Vagina (tissue), 2 donors: ENCODE measurements around the gene KMT5B. TPM values are rescaled to one million over a fixed set of nuclear protein-coding genes. Genes with fewer than 3 reads are reported as not detected.

ENCODE experiments used
- DNase-seq, 2 donors: peaks; one replicate each; pipeline ENCODE4 v3.0.0-alpha.2; 2017; ENCODE audit errors: extremely low spot score in 2 of 2
- H3K27ac ChIP-seq: fragments of 200-600 bp; sonication (generic); one replicate; pipeline ENCODE4 v1.5.1; 2019
- H3K27me3 ChIP-seq: fragments of 200-600 bp; sonication (generic); one replicate; pipeline ENCODE4 v1.5.1; 2019
- H3K36me3 ChIP-seq, 2 donors: fragments of 200-600 bp; sonication (generic); one replicate each; pipeline ENCODE4 v1.5.1; 2017 to 2019
- H3K4me1 ChIP-seq: fragments of 200-600 bp; sonication (generic); one replicate; pipeline ENCODE4 v1.5.1; 2019
- H3K4me3 ChIP-seq, 2 donors: fragments of 200-600 bp; sonication (generic); 1 replicate in 1 of 2; 2 replicates in 1 of 2; pipeline ENCODE4 v1.5.1; 2016 to 2019
- H3K9me3 ChIP-seq: fragments of 200-600 bp; sonication (generic); one replicate; pipeline ENCODE4 v1.5.1; 2019
- CTCF ChIP-seq, 3 experiments: fragments of 450-650 bp in 2 of 3; fragments of 200-600 bp in 1 of 3; sonication (generic) in 1 of 3; IDR thresholded peaks; one replicate each; pipeline ENCODE4 v1.5.1; 2017 to 2019; ENCODE audit warnings: antibody characterized with exemption in 3 of 3, mild to moderate bottlenecking in 2 of 3, moderate library complexity in 2 of 3
- POLR2A ChIP-seq, 2 donors: fragments of 450-650 bp; IDR thresholded peaks; one replicate each; pipeline ENCODE4 v1.6.1; 2017; ENCODE audit warnings: antibody characterized with exemption in 2 of 2, mild to moderate bottlenecking in 2 of 2, moderate library complexity in 2 of 2
- POLR2AphosphoS5 ChIP-seq, 2 donors: sonication (generic); formaldehyde crosslinking; IDR thresholded peaks; one replicate each; pipeline ENCODE4 v1.9.0; 2017; ENCODE audit warnings: antibody characterized with exemption in 2 of 2, mild to moderate bottlenecking in 2 of 2, low read depth in 1 of 2; ENCODE audit not compliant: insufficient read depth in 1 of 2
- intact Hi-C: fragments of 100-400 bp; cut with DNase I; formaldehyde crosslinking; loops from one replicate; pipeline ENCODE4 v1.15.1; 2023
- total RNA-seq: library from RNA; depleted of rRNA; stranded (reverse); fragments of >200 nt; gene quantifications from one replicate; pipeline ENCODE4 v1.2.3, GENCODE V29; 2016

The KMT5B gene
- total RNA-seq, 1 donor from 2014 or later = 35.4 TPM

GRCh38 chr11:68107689-68108088 lies 105.4 kb downstream of the KMT5B start:
- intact Hi-C loops = no loop called here
- H3K36me3 ChIP-seq = no peaks in the 10 kb centered on the region
- H3K27ac ChIP-seq = no peak overlapping the region
- H3K9me3 ChIP-seq = no peaks in the 10 kb centered on the region
- H3K27me3 ChIP-seq = no peaks in the 10 kb centered on the region
- no peaks in the 10 kb centered on the region for H3K4me1 ChIP-seq
- no peak for DNase-seq
- no peak overlapping the region for H3K4me3 ChIP-seq
- TF ChIP-seq POLR2AphosphoS5 (IDR thresholded peaks at IDR 0.05; ENCODE audit: insufficient read depth in 1 of 2, low read depth in 1 of 2) (no peak), POLR2A (IDR thresholded peaks at IDR 0.05) (no peak), CTCF (IDR thresholded peaks at IDR 0.05) (no peak)

GRCh38 chr11:68106165-68106940 lies 106.7 kb downstream of the KMT5B start:
- Histone ChIP-seq H3K4me1 (no peaks in the 10 kb centered on the region), H3K9me3 (no peaks in the 10 kb centered on the region), H3K4me3 (no peak overlapping the region), H3K27me3 (no peaks in the 10 kb centered on the region), H3K36me3 (no peaks in the 10 kb centered on the region), H3K27ac (no peak overlapping the region)
- no peak for DNase-seq
- TF ChIP-seq POLR2A (IDR thresholded peaks at IDR 0.05) = no peak
- no peak for TF ChIP-seq CTCF (IDR thresholded peaks at IDR 0.05)
- no peak for TF ChIP-seq POLR2AphosphoS5 (IDR thresholded peaks at IDR 0.05; ENCODE audit: insufficient read depth in 1 of 2, low read depth in 1 of 2)
- intact Hi-C loops = no loop called here

Other genes with a start within 250 kb of the KMT5B start
- gene UNC93B1, start 209.2 kb downstream of the KMT5B start, total RNA-seq = 30.4 TPM
- 22.1 TPM for gene ALDH3B1, start 203.0 kb downstream of the KMT5B start, total RNA-seq
- gene NDUFS8, start 182.6 kb downstream of the KMT5B start, total RNA-seq = 118 TPM
- 121 TPM for gene TCIRG1, start 174.3 kb downstream of the KMT5B start, total RNA-seq
- gene CHKA, start 91.9 kb downstream of the KMT5B start, total RNA-seq = 18.2 TPM
- 38.1 TPM for gene C11orf24, start 58.7 kb upstream of the KMT5B start, total RNA-seq
- 42.5 TPM for gene LRP5, start 99.3 kb upstream of the KMT5B start, total RNA-seq
- 121 TPM for gene PPP6R3, start 247.5 kb upstream of the KMT5B start, total RNA-seq